Upper lobe of right lung (tissue), 1 donor: ENCODE results near the gene ITSN1. TPM values are rescaled to one million over a fixed set of nuclear protein-coding genes. Genes with fewer than 3 reads are reported as not detected.

ENCODE experiments used
- ATAC-seq: fragments of 200-7000 bp; cut with Tn5 transposase; one replicate; pipeline ENCODE4 v1.9.1; 2020; ENCODE audit warnings: mild to moderate bottlenecking, moderate library complexity
- DNase-seq: peaks from one replicate; pipeline ENCODE4 v3.0.0-alpha.2; 2020
- H3K27ac ChIP-seq: fragments of 200-600 bp; one replicate; pipeline ENCODE4 v1.8.0; 2022
- H3K27me3 ChIP-seq: fragments of 200-600 bp; one replicate; pipeline ENCODE4 v1.8.0; 2022; ENCODE audit warnings: mild to moderate bottlenecking
- H3K36me3 ChIP-seq: fragments of 200-600 bp; one replicate; pipeline ENCODE4 v1.8.0; 2022
- H3K4me1 ChIP-seq: fragments of 200-600 bp; one replicate; pipeline ENCODE4 v1.8.0; 2022
- H3K4me3 ChIP-seq: fragments of 200-600 bp; one replicate; pipeline ENCODE4 v1.8.0; 2022; ENCODE audit warnings: mild to moderate bottlenecking
- H3K9me3 ChIP-seq: fragments of 200-600 bp; one replicate; pipeline ENCODE4 v1.8.0; 2022
- intact Hi-C: fragments of 100-400 bp; cut with DNase I; formaldehyde crosslinking; loops from one replicate; pipeline ENCODE4 v1.11.0; 2022
- total RNA-seq: library from RNA; stranded (reverse); fragmentation: NEBNext Ultra II Directional; extraction: Animal tissue kit (Norgen Biotek cat#: 25700); gene quantifications from one replicate; pipeline ENCODE4 v1.2.1, GENCODE V29; 2021
- TF ChIP-seq, protein P1 (sequence below): fragments of 200-600 bp; IDR thresholded peaks from one replicate; pipeline ENCODE4 v1.8.0; 2022; ENCODE audit warnings: antibody characterized with exemption
- donor health status: DM: no; HTN: yes; CAD: no; lungs with severe emphysema.

Gene ITSN1
- total RNA-seq, 1 donor from 2014 or later, result 32.0 TPM

DNA sequence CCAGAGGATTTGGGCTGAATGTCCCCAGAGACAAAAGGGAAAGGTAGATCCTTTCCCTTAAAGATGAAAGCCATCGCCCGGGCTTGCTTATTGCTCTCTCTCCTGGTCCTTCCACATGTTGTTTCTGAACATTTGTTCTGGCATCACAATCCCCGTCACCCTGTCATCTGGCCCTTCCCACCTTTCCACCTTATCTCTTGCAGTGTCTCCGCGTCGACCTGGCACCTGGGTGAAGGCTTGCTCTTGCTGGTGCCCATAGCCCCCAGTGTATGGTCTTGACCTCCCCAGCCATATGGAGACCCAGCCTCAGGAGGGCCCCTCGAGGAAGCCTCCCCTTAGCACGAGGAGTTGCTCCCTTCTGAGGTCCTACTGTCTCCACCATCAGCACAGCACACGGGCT, 208.7 kb downstream of the ITSN1 start:
- ATAC-seq, result no peak
- intact Hi-C loops, result no loop called here

DNA sequence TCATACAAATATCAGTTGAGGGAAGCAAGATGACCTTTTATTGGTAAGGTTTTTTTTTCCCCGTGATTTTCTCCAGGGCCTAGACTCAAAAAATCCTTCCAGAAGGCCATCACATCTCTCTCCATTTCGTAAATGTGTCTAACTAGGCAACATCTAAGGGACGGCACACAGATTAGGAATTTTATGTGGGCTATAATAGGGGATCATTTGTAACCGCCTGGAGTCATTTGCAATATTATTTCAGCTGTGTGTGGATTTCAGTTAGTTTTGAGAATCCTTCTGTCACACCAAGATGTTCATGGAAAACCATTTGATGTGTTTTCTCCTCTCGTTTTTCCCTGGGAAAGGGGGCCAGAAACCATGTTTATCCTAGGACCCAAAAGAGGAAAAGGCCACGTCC, 210.2 kb downstream of the ITSN1 start:
- Histone ChIP-seq H3K4me1 (no peaks in the 10 kb centered on the region), H3K27me3 (no peaks in the 10 kb centered on the region), H3K27ac (no peak overlapping the region), H3K36me3 (no peaks in the 10 kb centered on the region), H3K9me3 (no peaks in the 10 kb centered on the region), H3K4me3 (no peak overlapping the region)
- intact Hi-C loops, result no loop called here
- DNase-seq (no peak), ATAC-seq (no peak)
- TF ChIP-seq, protein P1, sequence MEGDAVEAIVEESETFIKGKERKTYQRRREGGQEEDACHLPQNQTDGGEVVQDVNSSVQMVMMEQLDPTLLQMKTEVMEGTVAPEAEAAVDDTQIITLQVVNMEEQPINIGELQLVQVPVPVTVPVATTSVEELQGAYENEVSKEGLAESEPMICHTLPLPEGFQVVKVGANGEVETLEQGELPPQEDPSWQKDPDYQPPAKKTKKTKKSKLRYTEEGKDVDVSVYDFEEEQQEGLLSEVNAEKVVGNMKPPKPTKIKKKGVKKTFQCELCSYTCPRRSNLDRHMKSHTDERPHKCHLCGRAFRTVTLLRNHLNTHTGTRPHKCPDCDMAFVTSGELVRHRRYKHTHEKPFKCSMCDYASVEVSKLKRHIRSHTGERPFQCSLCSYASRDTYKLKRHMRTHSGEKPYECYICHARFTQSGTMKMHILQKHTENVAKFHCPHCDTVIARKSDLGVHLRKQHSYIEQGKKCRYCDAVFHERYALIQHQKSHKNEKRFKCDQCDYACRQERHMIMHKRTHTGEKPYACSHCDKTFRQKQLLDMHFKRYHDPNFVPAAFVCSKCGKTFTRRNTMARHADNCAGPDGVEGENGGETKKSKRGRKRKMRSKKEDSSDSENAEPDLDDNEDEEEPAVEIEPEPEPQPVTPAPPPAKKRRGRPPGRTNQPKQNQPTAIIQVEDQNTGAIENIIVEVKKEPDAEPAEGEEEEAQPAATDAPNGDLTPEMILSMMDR, result no peak

More for the DNA sequence above, 208.7 kb downstream of the ITSN1 start:
- Histone ChIP-seq H3K4me3 (no peak overlapping the region), H3K36me3 (no peaks in the 10 kb centered on the region), H3K9me3 (no peaks in the 10 kb centered on the region), H3K4me1 (no peaks in the 10 kb centered on the region), H3K27me3 (no peaks in the 10 kb centered on the region), H3K27ac (no peak overlapping the region)
- TF ChIP-seq, protein P1, result no peak
- no peak for DNase-seq

DNA sequence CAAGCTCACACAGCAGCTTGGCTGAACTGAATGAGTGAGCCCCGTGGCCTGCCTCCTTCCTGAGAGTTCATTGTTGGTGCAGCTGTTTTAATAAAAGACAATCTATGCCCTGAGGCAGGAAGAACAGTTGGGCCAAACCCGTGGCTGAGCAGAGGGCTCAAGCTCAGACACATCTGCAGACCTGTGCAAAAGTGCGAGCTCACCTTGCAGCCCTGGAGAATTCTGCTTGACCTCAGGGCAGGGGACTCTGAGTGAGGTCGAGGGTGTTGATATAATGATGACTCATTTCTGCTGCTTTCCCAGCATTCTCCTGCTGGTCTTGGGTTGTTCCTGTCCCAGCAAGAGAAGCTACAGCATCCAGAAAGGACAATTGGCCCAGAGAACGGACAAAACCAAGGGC, 212.3 kb downstream of the ITSN1 start:
- Histone ChIP-seq H3K9me3 (no peaks in the 10 kb centered on the region), H3K4me1 (no peaks in the 10 kb centered on the region), H3K36me3 (no peaks in the 10 kb centered on the region), H3K4me3 (no peak overlapping the region), H3K27me3 (no peaks in the 10 kb centered on the region), H3K27ac (no peak overlapping the region)
- intact Hi-C loops, result no loop called here
- ATAC-seq, result no peak
- TF ChIP-seq, protein P1, result no peak
- DNase-seq, result no peak

DNA sequence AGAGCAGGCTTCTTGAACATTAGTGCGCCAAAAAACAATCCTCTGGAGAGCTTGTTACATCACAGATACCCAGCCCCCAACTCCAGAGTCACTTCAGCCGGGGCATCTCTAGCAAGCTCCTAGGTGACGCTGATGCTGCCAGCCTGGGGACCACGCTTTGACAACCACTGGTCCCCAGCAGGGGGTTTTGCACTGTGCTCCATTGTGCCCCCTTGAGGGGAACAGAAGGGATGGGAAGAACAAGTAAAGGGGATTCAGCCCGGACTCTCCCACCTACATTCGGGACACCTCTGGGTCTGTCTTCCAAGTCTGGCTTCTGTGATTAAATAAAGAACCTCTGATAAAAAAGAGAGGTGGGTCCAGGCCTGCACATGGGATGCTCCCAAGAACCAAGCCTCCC, 212.9 kb downstream of the ITSN1 start:
- H3K9me3 ChIP-seq, result no peaks in the 10 kb centered on the region
- no peak overlapping the region for H3K27ac ChIP-seq
- DNase-seq (no peak), ATAC-seq (no peak)
- H3K36me3 ChIP-seq, result no peaks in the 10 kb centered on the region
- H3K4me3 ChIP-seq, result no peak overlapping the region
- intact Hi-C loops, result no loop called here
- TF ChIP-seq, protein P1, result no peak
- no peaks in the 10 kb centered on the region for H3K27me3 ChIP-seq
- no peaks in the 10 kb centered on the region for H3K4me1 ChIP-seq

DNA sequence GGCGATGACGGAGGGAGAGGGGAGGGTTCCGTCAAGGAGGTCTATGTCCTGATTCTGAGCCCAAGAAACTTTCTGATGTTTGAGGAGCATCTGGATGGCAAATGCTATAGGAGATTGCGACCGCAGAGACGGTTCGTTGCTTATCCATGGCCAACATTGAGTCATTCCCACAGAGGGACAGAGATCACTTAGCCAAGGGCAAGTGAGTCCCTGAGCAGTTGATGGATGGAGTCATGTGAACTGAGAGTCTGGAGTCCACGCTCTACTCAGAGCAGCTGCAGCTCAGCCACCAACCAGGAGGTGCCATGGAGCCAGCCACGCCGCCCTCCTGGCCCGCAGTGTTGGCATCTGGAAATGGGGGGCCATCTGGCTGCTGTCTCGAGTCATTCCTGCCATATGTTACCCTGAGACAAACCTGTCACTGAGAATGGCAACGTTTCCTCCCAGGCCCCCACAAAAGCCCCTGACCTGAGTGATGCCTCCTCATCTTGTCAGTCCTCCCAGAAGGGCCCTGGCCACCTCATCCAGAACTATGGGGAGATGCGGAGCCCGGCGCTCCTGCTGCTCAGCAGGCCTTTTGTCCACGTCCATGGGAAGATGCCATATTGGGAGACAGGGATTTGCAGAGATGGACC, 214.7 kb downstream of the ITSN1 start:
- ATAC-seq (no peak), DNase-seq (peak; percentile 29)
- H3K27me3 ChIP-seq, result no peaks in the 10 kb centered on the region
- TF ChIP-seq, protein P1, result no peak
- H3K4me1 ChIP-seq, result no peaks in the 10 kb centered on the region
- no peak overlapping the region for H3K4me3 ChIP-seq
- no peak overlapping the region for H3K27ac ChIP-seq
- intact Hi-C loops, result no loop called here
- H3K9me3 ChIP-seq, result no peaks in the 10 kb centered on the region
- no peaks in the 10 kb centered on the region for H3K36me3 ChIP-seq
